SK-N-SH (cell line): ENCODE results near the gene CDCP1. TPM values are rescaled to one million over a fixed set of nuclear protein-coding genes. Genes with fewer than 3 reads are reported as not detected.

ENCODE experiments used
- CTCF ChIA-PET: fragments of 300-600, 350-600 bp; formaldehyde crosslinking; extraction: SDS; loops from one replicate; lab custom pipeline; 2021; lab: Yijun Ruan, JAX
- POLR2A ChIA-PET: fragments of 350-600 bp; sonication (Branson Sonifier 250); formaldehyde crosslinking; extraction: SDS; loops from one replicate; lab custom pipeline; 2020; ENCODE audit warnings: antibody characterized with exemption, inconsistent platforms; lab: Yijun Ruan, JAX
- DNase-seq: peaks from one replicate; pipeline ENCODE4 v3.0.0; 2012
- H2AFZ ChIP-seq: fragments of 200-600 bp; sonication (generic); 2 replicates; pipeline ENCODE4 v1.8.1; 2016; ENCODE audit warnings: antibody characterized with exemption, mild to moderate bottlenecking, low read depth
- H3F3A ChIP-seq: fragments of 200-600 bp; sonication (generic); replicated peaks from 2 replicates; pipeline ENCODE3; 2016; ENCODE audit warnings: antibody characterized with exemption, mild to moderate bottlenecking; ENCODE audit not compliant: insufficient read depth
- H3K27ac ChIP-seq, 2 experiments: fragments of 200-500 bp in 1 of 2; fragments of 200-600 bp in 1 of 2; sonication (Bioruptor generic) in 1 of 2; sonication (generic), shearing (Covaris generic) in 1 of 2; 2 replicates each; pipeline versions ENCODE4 v1.5.1 to v1.6.1; 2014 to 2016; ENCODE audit warnings: low read depth in 2 of 2, inconsistent platforms in 1 of 2, low read length in 1 of 2, mild to moderate bottlenecking in 1 of 2, mixed read lengths in 1 of 2
- H3K27me3 ChIP-seq: fragments of 200-600 bp; sonication (generic), shearing (Covaris generic); 2 replicates; pipeline ENCODE4 v1.6.1; 2016; ENCODE audit warnings: mixed run types; ENCODE audit not compliant: insufficient read depth
- H3K36me3 ChIP-seq, 2 experiments: fragments of 200-500 bp in 1 of 2; fragments of 200-600 bp in 1 of 2; sonication (Bioruptor generic) in 1 of 2; sonication (generic) in 1 of 2; replicated peaks in 1 of 2; 2 replicates each; pipeline versions ENCODE3 to v1.5.1; 2014 to 2016; ENCODE audit warnings: low read length in 1 of 2, mild to moderate bottlenecking in 1 of 2; ENCODE audit not compliant: insufficient read depth in 2 of 2, control insufficient read depth in 1 of 2
- H3K4me1 ChIP-seq, 2 experiments: fragments of 200-500 bp in 1 of 2; fragments of 200-600 bp in 1 of 2; sonication (Bioruptor generic) in 1 of 2; sonication (generic), shearing (Covaris generic) in 1 of 2; 2 replicates each; pipeline versions ENCODE4 v1.5.1 to v1.6.1; 2014 to 2016; ENCODE audit warnings: low read depth in 1 of 2, low read length in 1 of 2, mixed run types in 1 of 2; ENCODE audit not compliant: insufficient read depth in 2 of 2, control insufficient read depth in 1 of 2
- H3K4me2 ChIP-seq: fragments of 200-600 bp; sonication (generic), shearing (Covaris generic); 2 replicates; pipeline ENCODE4 v1.6.1; 2017; ENCODE audit warnings: mixed run types
- H3K4me3 ChIP-seq, 2 experiments: fragments of 200-500 bp in 1 of 2; fragments of 200-600 bp in 1 of 2; sonication (Bioruptor generic) in 1 of 2; sonication (generic), shearing (Covaris generic) in 1 of 2; 2 replicates each; pipeline versions ENCODE4 v1.5.1 to v1.8.1; 2014 to 2016; ENCODE audit warnings: low read depth in 2 of 2, inconsistent platforms in 1 of 2, low read length in 1 of 2, mild to moderate bottlenecking in 1 of 2, mixed read lengths in 1 of 2, moderate library complexity in 1 of 2
- H3K79me2 ChIP-seq: fragments of 200-600 bp; sonication (generic); 2 replicates; pipeline ENCODE4 v1.8.1; 2017; ENCODE audit warnings: mild to moderate bottlenecking; ENCODE audit not compliant: insufficient read depth
- H3K9ac ChIP-seq: fragments of 200-600 bp; sonication (generic); 2 replicates; pipeline ENCODE4 v1.6.1; 2017; ENCODE audit warnings: mixed run types
- H3K9me2 ChIP-seq: fragments of 200-600 bp; sonication (generic); 2 replicates; pipeline ENCODE4 v1.6.1; 2017; ENCODE audit warnings: mixed run types
- H3K9me3 ChIP-seq: fragments of 200-600 bp; sonication (generic); 2 replicates; pipeline ENCODE4 v1.6.1; 2017; ENCODE audit warnings: mixed run types, mild to moderate bottlenecking, moderate library complexity
- H4K20me1 ChIP-seq: fragments of 200-600 bp; sonication (generic); 2 replicates; pipeline ENCODE4 v1.6.1; 2017; ENCODE audit warnings: mild to moderate bottlenecking, mixed run types; ENCODE audit not compliant: insufficient read depth
- CHD2 ChIP-seq: fragments of 150-350 bp; IDR thresholded peaks from 2 replicates; pipeline ENCODE4 v1.6.1; 2018; ENCODE audit warnings: low read length; ENCODE audit not compliant: partially characterized antibody
- CTCF ChIP-seq: fragments of 200-600 bp; sonication (generic); IDR thresholded peaks from 2 replicates; pipeline ENCODE4 v1.6.1; 2017; ENCODE audit warnings: antibody characterized with exemption, mild to moderate bottlenecking, moderate library complexity
- EP300 ChIP-seq, 2 experiments: IDR thresholded peaks; 2 replicates each; pipeline versions ENCODE4 v1.4.0 to v1.6.1; 2012; ENCODE audit warnings: borderline replicate concordance in 1 of 2, low read depth in 1 of 2, low read length in 1 of 2
- FOSL2 ChIP-seq: IDR thresholded peaks from 2 replicates; pipeline ENCODE4 v1.4.0; 2012; ENCODE audit warnings: low read depth, mild to moderate bottlenecking, moderate library complexity, borderline replicate concordance
- FOXJ3 ChIP-seq: sonication (generic); formaldehyde crosslinking; IDR thresholded peaks from 2 replicates; pipeline ENCODE4 v1.5.1; 2020; ENCODE audit warnings: mild to moderate bottlenecking, missing genetic modification reagents
- FOXM1 ChIP-seq: IDR thresholded peaks from 2 replicates; pipeline ENCODE4 v1.4.0; 2012; ENCODE audit warnings: low read depth, mild to moderate bottlenecking
- GATA2 ChIP-seq: sonication (generic); formaldehyde crosslinking; IDR thresholded peaks from 2 replicates; pipeline ENCODE4 v1.5.0; 2020; ENCODE audit warnings: mild to moderate bottlenecking, missing genetic modification reagents
- MAX ChIP-seq: IDR thresholded peaks from 2 replicates; pipeline ENCODE4 v1.4.0; 2012; ENCODE audit warnings: low read depth
- MEF2A ChIP-seq: IDR thresholded peaks from 2 replicates; pipeline ENCODE4 v1.4.0; 2012; ENCODE audit warnings: low read depth, borderline replicate concordance
- NFIC ChIP-seq: IDR thresholded peaks from 2 replicates; pipeline ENCODE4 v1.4.0; 2012; ENCODE audit warnings: borderline replicate concordance
- RCOR1 ChIP-seq: fragments of 150-350 bp; IDR thresholded peaks from 2 replicates; pipeline ENCODE4 v1.6.1; 2017; ENCODE audit warnings: antibody characterized with exemption, low read length
- REST ChIP-seq: IDR thresholded peaks from 2 replicates; pipeline ENCODE4 v1.6.1; 2012; ENCODE audit warnings: mild to moderate bottlenecking, low read depth, low read length, moderate library complexity
- SIN3A ChIP-seq: IDR thresholded peaks from 2 replicates; pipeline ENCODE4 v1.6.1; 2012; ENCODE audit warnings: low read depth, mild to moderate bottlenecking, low read length, moderate library complexity, borderline replicate concordance
- SMC3 ChIP-seq: IDR thresholded peaks from 2 replicates; pipeline ENCODE4 v1.6.1; 2012; ENCODE audit warnings: low read depth, low read length, improper control_type of control experiment
- TAF1 ChIP-seq: IDR thresholded peaks from 2 replicates; pipeline ENCODE4 v1.6.1; 2012; ENCODE audit warnings: low read depth, mild to moderate bottlenecking, low read length, moderate library complexity, borderline replicate concordance
- TCF12 ChIP-seq: IDR thresholded peaks from 2 replicates; pipeline ENCODE4 v1.4.0; 2012
- TEAD4 ChIP-seq: IDR thresholded peaks from 2 replicates; pipeline ENCODE4 v1.4.0; 2012; ENCODE audit warnings: mild to moderate bottlenecking, borderline replicate concordance; ENCODE audit not compliant: insufficient read depth
- USF1 ChIP-seq: IDR thresholded peaks from 2 replicates; pipeline ENCODE4 v1.4.0; 2012; ENCODE audit warnings: low read depth, borderline replicate concordance
- USF2 ChIP-seq: fragments of 150-350 bp; IDR thresholded peaks from 2 replicates; pipeline ENCODE4 v1.6.1; 2017; ENCODE audit warnings: antibody characterized with exemption, low read length, low read depth, borderline replicate concordance
- WGBS: methylation state at CpG from one replicate; pipeline ENCODE4 v1.1.6; 2017; ENCODE audit warnings: low lambda C conversion rate; 5-methylcytosine and 5-hydroxymethylcytosine counted together
- polyA plus RNA-seq, 3 experiments: library from polyadenylated mRNA; depleted of rRNA; stranded (reverse); fragments of >200 nt; gene quantifications; 2 replicates each; pipeline ENCODE4 v1.2.3, GENCODE V29; 2012

The CDCP1 gene
- polyA plus RNA-seq, 1 of the 3 experiments (the other 2 are of a cell fraction), result 3.6 TPM

GRCh38 chr3:45088543-45089358 lies 57.4 kb downstream of the CDCP1 start:
- Histone ChIP-seq H3K9ac (no peak overlapping the region), H2AFZ (no peak overlapping the region), H3K36me3 (no peaks in the 10 kb centered on the region), H3K27me3 (no peaks in the 10 kb centered on the region), H3K9me2 (no peaks in the 10 kb centered on the region), H3K4me2 (no peak overlapping the region), H4K20me1 (no peaks in the 10 kb centered on the region), H3K9me3 (no peaks in the 10 kb centered on the region), H3K79me2 (no peaks in the 10 kb centered on the region), H3F3A (peaks cover 12% of the 10 kb centered on the region), H3K27ac (no peak overlapping the region), H3K4me1 (peaks cover 4 to 18% of the 10 kb centered on the region in 2 experiments; a peak in 2 of 4 replicates), H3K4me3 (no peak overlapping the region)
- 84% methylated on average over 7 of the region's 8 CpGs for WGBS
- no peak for DNase-seq
- ChIA-PET CTCF (interaction anchor here (0.5 to 1.4 kb wide), 5 partner anchors 9 to 571 kb away, joined by 3 to 4 read pairs (median 3); no protein-coding TSS in a partner anchor), POLR2A (no interaction called here)
- TF ChIP-seq MAX, result no peak
- no peak for TF ChIP-seq NFIC
- TF ChIP-seq FOXJ3 (CRISPR knock-in tag), result no peak
- TF ChIP-seq TAF1, result no peak
- TF ChIP-seq FOXM1, result no peak
- TF ChIP-seq TEAD4, result no peak
- TF ChIP-seq EP300 (IDR thresholded peaks at IDR 0.05; ENCODE audit: borderline replicate concordance in 1 of 2, low read depth in 1 of 2, low read length in 1 of 2), result no peak
- TF ChIP-seq MEF2A, result no peak

- no peaks in the 10 kb centered on the region for H4K20me1 ChIP-seq
- H3K4me1 ChIP-seq, result peaks cover 4 to 18% of the 10 kb centered on the region in 2 experiments; a peak in 2 of 4 replicates
- no peaks in the 10 kb centered on the region for H3K9me2 ChIP-seq
- H3F3A ChIP-seq, result peaks cover 12% of the 10 kb centered on the region
- no peak overlapping the region for H3K27ac ChIP-seq
- 86% methylated on average over 4 of the region's 7 CpGs for WGBS
- no peaks in the 10 kb centered on the region for H3K36me3 ChIP-seq
- H2AFZ ChIP-seq, result no peak overlapping the region
- H3K79me2 ChIP-seq, result no peaks in the 10 kb centered on the region
- H3K27me3 ChIP-seq, result no peaks in the 10 kb centered on the region
- POLR2A ChIA-PET, result no interaction called here
- CTCF ChIA-PET, result interaction anchor here (1.1 to 1.2 kb wide), 2 partner anchors 11 to 19 kb away, joined by 4 to 5 read pairs; no protein-coding TSS in a partner anchor
- no peak overlapping the region for H3K4me2 ChIP-seq
- H3K4me3 ChIP-seq, result no peak overlapping the region
- DNase-seq, result no peak
- no peak overlapping the region for H3K9ac ChIP-seq
- H3K9me3 ChIP-seq, result no peaks in the 10 kb centered on the region
- TF ChIP-seq GATA2 (CRISPR knock-in tag), result no peak
- TF ChIP-seq REST, result no peak
- no peak for TF ChIP-seq FOSL2
- no peak for TF ChIP-seq CHD2
- TF ChIP-seq SMC3, result no peak
- no peak for TF ChIP-seq FOXM1
- TF ChIP-seq CTCF, result no peak
- no peak for TF ChIP-seq USF2
- no peak for TF ChIP-seq TCF12
- no peak for TF ChIP-seq SIN3A
- no peak for TF ChIP-seq FOXJ3 (CRISPR knock-in tag)
- no peak for TF ChIP-seq RCOR1
- no peak for TF ChIP-seq MEF2A
- TF ChIP-seq USF1, result no peak
Observed at GRCh38 chr3:45087155-45087554, 59.0 kb downstream of the CDCP1 start.
